ENCODE measurements around the gene NDUFS2.

Gene NDUFS2

DNA sequence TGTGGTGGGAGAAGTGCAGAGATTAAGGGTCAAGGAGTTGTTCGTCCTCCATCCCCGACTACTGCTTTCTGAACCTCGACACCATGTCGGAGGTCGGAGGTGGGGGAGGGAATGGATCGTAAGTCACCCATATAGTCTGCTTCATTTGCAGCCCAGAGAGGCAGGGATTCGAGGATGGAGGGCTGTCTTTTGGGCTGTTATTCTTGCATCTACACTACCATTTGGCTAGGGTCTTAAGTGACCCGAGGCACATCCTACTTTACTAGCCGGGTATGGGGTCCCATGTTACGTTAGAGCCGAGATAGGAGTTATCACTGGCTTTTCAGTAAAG, 42.3 kb upstream of the NDUFS2 start:
- DNase-seq (ENCODE audit: low read depth, low spot score) = peak; percentile 25
- H3K9ac ChIP-seq (ENCODE audit: insufficient read length, low read depth) = peak overlapping the region; percentile 94
- no peak for TF ChIP-seq YY1 (IDR thresholded peaks at IDR 0.05; ENCODE audit: insufficient read depth, insufficient read length)
- TF ChIP-seq SUZ12 (IDR thresholded peaks at IDR 0.05; ENCODE audit: extremely low read depth, insufficient read depth, insufficient read length) = no peak
- no peak for TF ChIP-seq ZNF274 (IDR thresholded peaks at IDR 0.05; ENCODE audit: low read depth, low read length)
- H3K9me3 ChIP-seq (ENCODE audit: insufficient read depth, low read length) = no peaks in the 10 kb centered on the region
- no peaks in the 10 kb centered on the region for H3K27me3 ChIP-seq (ENCODE audit: insufficient read depth, insufficient read length)
- H3K4me1 ChIP-seq (ENCODE audit: insufficient read depth, insufficient read length) = peaks cover 3% of the 10 kb centered on the region
- H3K4me3 ChIP-seq (ENCODE audit: insufficient read length, low read depth) = peak overlapping the region; percentile 83
- H3K36me3 ChIP-seq (ENCODE audit: insufficient read depth, insufficient read length, low read length) = peaks cover 82% of the 10 kb centered on the region

DNA sequence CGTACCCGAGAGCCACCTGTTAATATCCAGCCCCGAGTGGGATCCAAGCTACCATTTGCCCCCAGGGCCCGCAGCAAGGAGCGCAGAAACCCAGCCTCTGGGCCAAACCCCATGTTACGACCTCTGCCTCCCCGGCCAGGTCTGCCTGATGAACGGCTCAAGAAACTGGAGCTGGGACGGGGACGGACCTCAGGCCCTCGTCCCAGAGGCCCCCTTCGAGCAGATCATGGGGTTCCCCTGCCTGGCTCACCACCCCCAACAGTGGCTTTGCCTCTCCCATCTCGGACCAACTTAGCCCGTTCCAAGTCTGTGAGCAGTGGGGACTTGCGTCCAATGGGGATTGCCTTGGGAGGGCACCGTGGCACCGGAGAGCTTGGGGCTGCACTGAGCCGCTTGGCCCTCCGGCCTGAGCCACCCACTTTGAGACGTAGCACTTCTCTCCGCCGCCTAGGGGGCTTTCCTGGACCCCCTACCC, 41.5 kb upstream of the NDUFS2 start:
- DNase-seq (ENCODE audit: low read depth, low spot score) = no peak
- Histone ChIP-seq H3K9me3 (ENCODE audit: insufficient read depth, low read length) (no peaks in the 10 kb centered on the region), H3K9ac (ENCODE audit: insufficient read length, low read depth) (peak overlapping the region; percentile 12), H3K27me3 (ENCODE audit: insufficient read depth, insufficient read length) (no peaks in the 10 kb centered on the region), H3K36me3 (ENCODE audit: insufficient read depth, insufficient read length, low read length) (peaks cover 78% of the 10 kb centered on the region), H3K4me3 (ENCODE audit: insufficient read length, low read depth) (no peak overlapping the region), H3K4me1 (ENCODE audit: insufficient read depth, insufficient read length) (peaks cover 7% of the 10 kb centered on the region)
- no peak for TF ChIP-seq YY1 (IDR thresholded peaks at IDR 0.05; ENCODE audit: insufficient read depth, insufficient read length)
- no peak for TF ChIP-seq ZNF274 (IDR thresholded peaks at IDR 0.05; ENCODE audit: low read depth, low read length)
- TF ChIP-seq SUZ12 (IDR thresholded peaks at IDR 0.05; ENCODE audit: extremely low read depth, insufficient read depth, insufficient read length) = no peak

DNA sequence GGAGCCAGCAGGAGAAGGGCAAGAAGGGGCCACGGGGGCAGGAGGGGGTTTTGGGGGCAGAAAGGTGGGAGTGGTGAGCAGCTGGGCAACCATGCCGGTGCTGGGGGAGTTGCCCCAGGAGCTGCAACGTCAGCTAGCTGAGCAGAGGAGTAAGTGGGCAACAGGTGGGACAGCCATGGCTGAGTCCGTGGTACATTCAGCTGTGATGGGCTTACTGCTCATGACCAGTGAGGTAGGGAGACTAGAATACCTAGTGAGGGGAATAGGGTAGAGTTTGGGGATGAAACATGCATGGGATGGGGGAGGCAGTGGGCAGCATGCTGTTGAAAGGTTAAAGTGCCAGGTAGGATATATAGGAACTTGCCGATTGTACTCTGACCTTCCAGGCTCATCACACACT, 40.5 kb upstream of the NDUFS2 start:
- no peak for DNase-seq (ENCODE audit: low read depth, low spot score)
- TF ChIP-seq ZNF274 (IDR thresholded peaks at IDR 0.05; ENCODE audit: low read depth, low read length) (no peak), YY1 (IDR thresholded peaks at IDR 0.05; ENCODE audit: insufficient read depth, insufficient read length) (no peak), SUZ12 (IDR thresholded peaks at IDR 0.05; ENCODE audit: extremely low read depth, insufficient read depth, insufficient read length) (no peak)
- H3K4me3 ChIP-seq (ENCODE audit: insufficient read length, low read depth) = no peak overlapping the region
- H3K27me3 ChIP-seq (ENCODE audit: insufficient read depth, insufficient read length) = no peaks in the 10 kb centered on the region
- peak overlapping the region; percentile 6 for H3K9ac ChIP-seq (ENCODE audit: insufficient read length, low read depth)
- H3K36me3 ChIP-seq (ENCODE audit: insufficient read depth, insufficient read length, low read length) = peaks cover 75% of the 10 kb centered on the region
- no peaks in the 10 kb centered on the region for H3K9me3 ChIP-seq (ENCODE audit: insufficient read depth, low read length)
- H3K4me1 ChIP-seq (ENCODE audit: insufficient read depth, insufficient read length) = peaks cover 7% of the 10 kb centered on the region

DNA sequence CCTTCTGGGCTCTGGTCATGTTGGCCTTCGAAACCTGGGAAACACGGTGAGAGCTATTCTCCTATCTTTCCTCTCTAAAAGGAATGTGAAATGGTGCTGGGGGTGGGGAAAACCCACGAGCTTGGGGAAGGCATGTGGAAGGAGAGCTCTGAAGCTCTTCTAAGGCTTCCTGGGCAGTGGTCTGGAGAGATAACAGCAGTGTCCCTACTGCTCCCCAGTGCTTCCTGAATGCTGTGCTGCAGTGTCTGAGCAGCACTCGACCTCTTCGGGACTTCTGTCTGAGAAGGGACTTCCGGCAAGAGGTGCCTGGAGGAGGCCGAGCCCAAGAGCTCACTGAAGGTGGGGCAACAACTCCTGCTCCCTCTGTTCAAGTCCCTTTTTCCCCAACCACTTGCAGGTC, 40.1 kb upstream of the NDUFS2 start:
- Histone ChIP-seq H3K36me3 (ENCODE audit: insufficient read depth, insufficient read length, low read length) (peaks cover 71% of the 10 kb centered on the region), H3K4me1 (ENCODE audit: insufficient read depth, insufficient read length) (peaks cover 7% of the 10 kb centered on the region)

DNA sequence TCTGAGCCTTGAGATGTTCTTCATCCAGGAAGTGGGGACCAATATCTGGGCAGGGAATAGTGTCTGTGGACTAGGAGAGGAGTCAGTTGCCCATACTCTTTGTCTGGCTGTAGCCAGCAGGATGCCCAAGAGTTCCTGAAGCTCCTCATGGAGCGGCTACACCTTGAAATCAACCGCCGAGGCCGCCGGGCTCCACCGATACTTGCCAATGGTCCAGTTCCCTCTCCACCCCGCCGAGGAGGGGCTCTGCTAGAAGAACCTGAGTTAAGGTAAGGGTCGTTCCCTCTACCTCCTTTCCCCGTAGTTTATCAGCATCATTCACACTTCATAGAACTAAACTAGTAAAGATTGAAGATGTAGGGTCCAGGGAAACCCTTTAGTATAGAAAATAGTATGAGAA, 39.4 kb upstream of the NDUFS2 start:
- no peak overlapping the region for H3K4me3 ChIP-seq (ENCODE audit: insufficient read length, low read depth)
- H3K36me3 ChIP-seq (ENCODE audit: insufficient read depth, insufficient read length, low read length) = peaks cover 65% of the 10 kb centered on the region
- H3K9me3 ChIP-seq (ENCODE audit: insufficient read depth, low read length) = no peaks in the 10 kb centered on the region
- DNase-seq (ENCODE audit: low read depth, low spot score) = no peak
- TF ChIP-seq SUZ12 (IDR thresholded peaks at IDR 0.05; ENCODE audit: extremely low read depth, insufficient read depth, insufficient read length) (no peak), ZNF274 (IDR thresholded peaks at IDR 0.05; ENCODE audit: low read depth, low read length) (no peak), YY1 (IDR thresholded peaks at IDR 0.05; ENCODE audit: insufficient read depth, insufficient read length) (no peak)
- peaks cover 9% of the 10 kb centered on the region for H3K4me1 ChIP-seq (ENCODE audit: insufficient read depth, insufficient read length)
- H3K9ac ChIP-seq (ENCODE audit: insufficient read length, low read depth) = no peak overlapping the region
- H3K27me3 ChIP-seq (ENCODE audit: insufficient read depth, insufficient read length) = no peaks in the 10 kb centered on the region

More for the DNA sequence above, 40.1 kb upstream of the NDUFS2 start:
- DNase-seq (ENCODE audit: low read depth, low spot score) = no peak
- Histone ChIP-seq H3K4me3 (ENCODE audit: insufficient read length, low read depth) (no peak overlapping the region), H3K27me3 (ENCODE audit: insufficient read depth, insufficient read length) (no peaks in the 10 kb centered on the region), H3K9ac (ENCODE audit: insufficient read length, low read depth) (peak overlapping the region; percentile 6), H3K9me3 (ENCODE audit: insufficient read depth, low read length) (no peaks in the 10 kb centered on the region)
- TF ChIP-seq YY1 (IDR thresholded peaks at IDR 0.05; ENCODE audit: insufficient read depth, insufficient read length) = no peak
- no peak for TF ChIP-seq ZNF274 (IDR thresholded peaks at IDR 0.05; ENCODE audit: low read depth, low read length)
- TF ChIP-seq SUZ12 (IDR thresholded peaks at IDR 0.05; ENCODE audit: extremely low read depth, insufficient read depth, insufficient read length) = no peak

DNA sequence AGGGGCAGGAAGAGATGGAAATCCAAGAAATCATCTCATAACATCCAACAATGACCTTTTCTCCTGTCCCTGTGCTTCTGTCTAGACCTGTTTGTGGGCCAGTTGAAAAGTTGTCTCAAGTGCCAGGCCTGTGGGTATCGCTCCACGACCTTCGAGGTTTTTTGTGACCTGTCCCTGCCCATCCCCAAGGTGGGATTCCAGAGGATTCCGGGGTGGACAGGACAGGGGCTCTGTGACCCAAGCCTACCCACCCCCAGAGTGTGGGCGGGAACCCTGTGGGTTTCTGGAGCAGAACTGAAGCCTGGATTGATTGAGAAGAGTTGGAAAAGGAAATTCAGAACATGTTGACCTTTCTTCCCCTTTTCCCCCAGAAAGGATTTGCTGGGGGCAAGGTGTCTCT, 38.4 kb upstream of the NDUFS2 start:
- peaks cover 63% of the 10 kb centered on the region for H3K36me3 ChIP-seq (ENCODE audit: insufficient read depth, insufficient read length, low read length)

DNA sequence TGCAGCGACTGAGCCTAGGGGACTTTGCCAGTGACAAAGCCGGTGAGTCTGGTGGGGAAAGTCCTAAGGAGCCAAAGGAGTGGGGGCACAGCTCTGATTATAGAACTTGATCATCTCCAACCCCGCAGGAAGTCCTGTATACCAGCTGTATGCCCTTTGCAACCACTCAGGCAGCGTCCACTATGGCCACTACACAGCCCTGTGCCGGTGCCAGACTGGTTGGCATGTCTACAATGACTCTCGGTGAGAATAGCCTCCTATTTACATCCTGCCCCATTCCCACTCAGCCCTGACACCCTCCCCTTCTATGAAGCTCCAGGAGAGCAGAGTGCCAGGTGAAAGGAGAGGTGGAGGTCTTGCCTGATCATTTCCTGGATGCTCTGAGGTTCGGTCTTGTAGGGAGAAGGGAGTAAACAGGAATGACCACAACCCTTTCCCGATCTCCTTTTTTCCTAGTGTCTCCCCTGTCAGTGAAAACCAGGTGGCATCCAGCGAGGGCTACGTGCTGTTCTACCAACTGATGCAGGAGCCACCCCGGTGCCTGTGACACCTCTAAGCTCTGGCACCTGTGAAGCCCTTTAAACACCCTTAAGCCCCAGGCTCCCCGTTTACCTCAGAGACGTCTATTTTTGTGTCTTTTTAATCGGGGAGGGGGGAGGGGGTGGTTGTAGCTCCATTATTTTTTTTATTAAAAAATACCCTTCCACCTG, 37.1 kb upstream of the NDUFS2 start:
- no peaks in the 10 kb centered on the region for H3K27me3 ChIP-seq (ENCODE audit: insufficient read depth, insufficient read length)
- H3K36me3 ChIP-seq (ENCODE audit: insufficient read depth, insufficient read length, low read length) = peaks cover 72% of the 10 kb centered on the region
- peaks cover 9% of the 10 kb centered on the region for H3K4me1 ChIP-seq (ENCODE audit: insufficient read depth, insufficient read length)
- peak overlapping the region; percentile 9 for H3K4me3 ChIP-seq (ENCODE audit: insufficient read length, low read depth)
- no peak overlapping the region for H3K9ac ChIP-seq (ENCODE audit: insufficient read length, low read depth)
- TF ChIP-seq ZNF274 (IDR thresholded peaks at IDR 0.05; ENCODE audit: low read depth, low read length) = no peak
- TF ChIP-seq YY1 (IDR thresholded peaks at IDR 0.05; ENCODE audit: insufficient read depth, insufficient read length) = no peak
- no peak for TF ChIP-seq SUZ12 (IDR thresholded peaks at IDR 0.05; ENCODE audit: extremely low read depth, insufficient read depth, insufficient read length)
- no peaks in the 10 kb centered on the region for H3K9me3 ChIP-seq (ENCODE audit: insufficient read depth, low read length)
- DNase-seq (ENCODE audit: low read depth, low spot score) = no peak

More for the DNA sequence above, 38.4 kb upstream of the NDUFS2 start:
- Histone ChIP-seq H3K4me1 (ENCODE audit: insufficient read depth, insufficient read length) (peaks cover 9% of the 10 kb centered on the region), H3K9ac (ENCODE audit: insufficient read length, low read depth) (no peak overlapping the region), H3K4me3 (ENCODE audit: insufficient read length, low read depth) (no peak overlapping the region), H3K9me3 (ENCODE audit: insufficient read depth, low read length) (no peaks in the 10 kb centered on the region), H3K27me3 (ENCODE audit: insufficient read depth, insufficient read length) (no peaks in the 10 kb centered on the region)
- DNase-seq (ENCODE audit: low read depth, low spot score) = no peak
- TF ChIP-seq YY1 (IDR thresholded peaks at IDR 0.05; ENCODE audit: insufficient read depth, insufficient read length) (no peak), SUZ12 (IDR thresholded peaks at IDR 0.05; ENCODE audit: extremely low read depth, insufficient read depth, insufficient read length) (no peak), ZNF274 (IDR thresholded peaks at IDR 0.05; ENCODE audit: low read depth, low read length) (no peak)
